GM11168 (cell line): Measurements from ENCODE around the gene DOCK6.

ENCODE experiments used
- in situ Hi-C: fragments of 300-500 bp; cut with MboI; formaldehyde crosslinking; loops from one replicate; pipeline ENCODE4 v1.12.0; 2022; ENCODE audit warnings: low sequenced_read_pairs; ENCODE audit not compliant: unreplicated experiment

DOCK6 gene

DNA sequence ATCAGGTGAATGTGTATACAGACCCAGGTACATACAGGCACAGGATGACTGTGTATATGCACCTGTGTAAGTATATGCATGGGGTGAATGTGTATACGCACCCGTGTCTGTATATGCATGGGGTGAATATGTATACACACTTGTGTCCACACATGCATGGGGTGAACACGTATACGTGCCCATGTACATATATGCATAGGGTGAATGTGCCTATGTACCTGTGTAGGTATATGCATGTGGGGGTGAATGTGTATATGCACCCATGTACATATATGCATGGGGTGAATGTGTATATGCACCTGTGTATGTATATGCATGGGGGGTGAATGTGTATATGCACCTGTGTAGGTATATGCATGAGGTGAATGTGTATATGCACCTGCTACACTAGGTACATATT, 29.8 kb downstream of the DOCK6 start:
- in situ Hi-C loops: no loop called here

DNA sequence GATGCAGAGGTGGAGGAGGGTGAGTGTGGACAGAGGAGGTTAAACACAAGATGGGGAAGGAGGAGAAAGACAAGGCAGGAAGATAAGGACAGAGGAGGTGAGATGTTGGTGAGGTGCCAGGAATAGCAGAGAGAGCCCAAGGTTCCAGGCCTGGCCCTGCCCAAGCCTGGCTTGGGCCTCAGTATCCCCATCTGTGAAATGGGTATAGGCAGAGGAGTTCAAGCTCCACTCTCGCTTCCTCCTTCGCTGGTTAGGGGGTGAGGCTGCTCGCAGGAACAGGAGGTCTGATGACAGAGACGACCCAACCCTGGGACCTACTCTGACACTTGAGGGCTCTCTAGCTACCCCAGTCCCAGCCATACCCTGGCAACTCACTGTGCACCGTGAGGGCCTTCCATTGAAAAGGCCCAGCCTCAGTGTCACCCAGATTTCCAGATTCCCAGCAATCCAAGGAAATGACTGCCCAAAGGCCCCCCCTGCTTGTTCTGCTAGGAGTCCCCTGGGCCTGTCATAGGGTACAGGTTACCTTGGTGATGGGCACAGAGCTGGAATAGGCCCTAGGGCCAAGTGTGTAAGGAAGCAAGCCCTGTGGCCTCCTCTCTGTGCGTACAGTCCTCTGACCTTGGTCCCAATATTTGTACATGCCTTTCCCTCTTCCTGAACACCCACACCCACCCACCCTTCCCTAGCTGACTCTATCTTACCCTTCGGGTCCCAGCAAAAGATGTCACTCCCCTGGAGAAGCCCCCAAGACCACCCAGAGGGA, 31.5 kb downstream of the DOCK6 start:
- in situ Hi-C loops: no loop called here

DNA sequence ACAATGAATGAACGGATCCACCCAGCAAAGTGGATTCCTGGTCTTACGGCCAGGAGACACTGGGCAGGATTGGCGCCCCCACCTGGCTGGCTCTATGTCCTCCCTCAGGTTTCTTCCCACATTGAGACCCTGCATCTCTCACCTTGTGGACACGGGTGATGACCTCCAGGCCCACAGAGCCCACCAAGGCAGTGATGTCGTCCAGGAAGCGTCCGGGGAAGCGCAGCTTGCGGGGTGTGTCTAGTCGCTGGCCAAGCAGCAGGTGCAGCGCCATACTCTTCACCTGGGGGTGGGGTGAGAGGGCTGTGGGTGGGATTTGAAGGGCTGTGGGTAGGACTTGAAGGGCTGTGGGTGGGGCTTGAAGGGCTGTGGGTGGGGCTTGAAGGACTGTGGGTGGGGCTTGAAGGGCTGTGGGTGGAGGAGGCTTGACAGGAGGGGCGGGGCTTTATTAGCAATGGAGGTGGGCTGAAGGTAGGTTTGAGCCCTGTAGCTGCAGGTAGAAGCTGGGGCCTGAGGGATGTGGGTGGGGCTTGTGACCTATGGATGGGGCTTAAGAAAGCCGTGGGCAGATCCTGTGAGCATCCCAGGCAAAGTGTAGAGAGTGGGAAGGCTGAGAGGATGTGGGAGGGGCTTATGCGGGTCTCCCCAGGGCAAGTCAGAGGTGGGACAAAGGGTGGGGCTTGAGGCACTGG, 35.0 kb downstream of the DOCK6 start:
- in situ Hi-C loops: no loop called here

DNA sequence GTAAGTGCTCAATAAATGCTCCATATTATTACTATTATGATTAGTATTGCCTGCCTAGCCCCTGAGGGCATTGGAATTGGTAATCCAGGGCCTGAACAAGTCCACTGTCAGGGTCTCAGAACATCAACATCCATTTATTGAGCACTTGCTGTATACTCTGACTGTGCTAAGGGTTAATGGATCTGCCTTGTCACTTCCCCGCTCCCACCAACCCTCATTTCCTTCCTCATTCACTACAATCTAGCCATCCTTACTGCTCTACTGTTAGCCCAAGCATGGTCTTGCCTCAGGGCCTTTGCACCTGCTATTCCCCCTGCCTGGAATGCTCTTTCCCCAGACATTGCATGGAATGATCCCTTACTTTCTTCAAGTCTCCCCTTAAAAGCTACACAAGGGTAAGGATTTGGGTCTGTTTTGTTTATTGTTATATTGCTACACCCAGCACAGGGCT, 35.6 kb downstream of the DOCK6 start:
- in situ Hi-C loops: no loop called here

- in situ Hi-C loops: no loop called here
These were observed 36.5 kb downstream of the DOCK6 start for GRCh38 chr19:11225815-11226214.

GRCh38 chr19:11225172-11225571, 37.2 kb downstream of the DOCK6 start:
- in situ Hi-C loops: no loop called here

DNA sequence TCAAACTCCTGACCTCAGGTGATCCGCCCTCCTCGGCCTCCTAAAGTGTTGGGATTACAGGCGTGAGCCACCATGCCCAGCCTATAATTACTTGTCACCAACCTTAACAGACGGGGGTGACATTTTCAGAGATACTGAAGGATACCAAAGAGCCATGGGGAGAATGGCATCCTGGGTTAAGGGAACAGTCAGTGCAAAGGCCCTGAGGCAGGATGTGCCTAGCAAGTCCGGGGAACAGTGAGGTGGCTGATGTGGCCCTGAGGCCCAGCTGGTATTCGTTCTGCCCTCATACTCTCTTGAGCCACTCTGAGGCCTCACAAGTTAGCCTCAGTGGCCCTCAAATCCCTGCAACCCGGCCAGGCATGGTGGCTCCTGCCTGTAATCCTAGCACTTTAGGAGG, 37.9 kb downstream of the DOCK6 start:
- in situ Hi-C loops: no loop called here

- in situ Hi-C loops: no loop called here
These were observed 39.1 kb downstream of the DOCK6 start for GRCh38 chr19:11223200-11223599.

DNA sequence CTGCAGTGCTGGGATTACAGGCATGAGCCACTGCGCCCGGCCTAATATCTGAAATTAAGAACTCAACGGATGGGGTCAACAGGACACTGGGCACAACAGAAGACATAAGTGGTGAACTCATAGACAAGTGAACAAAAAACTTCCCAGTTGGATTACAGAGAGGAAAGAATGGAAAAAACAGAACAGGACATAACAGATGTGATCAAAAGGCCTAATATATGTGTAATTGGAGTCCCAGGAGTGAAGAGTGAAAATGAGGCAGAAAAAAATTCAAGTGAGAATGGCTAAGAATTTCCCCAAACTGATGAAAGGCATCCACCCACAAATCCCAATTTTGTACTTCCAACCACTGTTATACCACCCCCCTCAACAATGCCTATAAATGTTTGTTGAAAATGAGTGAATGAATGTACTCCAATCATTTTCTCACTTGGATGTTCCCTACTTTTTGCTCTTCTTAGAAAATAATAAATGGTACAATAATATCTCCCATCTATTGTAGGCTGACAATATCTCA, 41.2 kb downstream of the DOCK6 start:
- in situ Hi-C loops: no loop called here

DNA sequence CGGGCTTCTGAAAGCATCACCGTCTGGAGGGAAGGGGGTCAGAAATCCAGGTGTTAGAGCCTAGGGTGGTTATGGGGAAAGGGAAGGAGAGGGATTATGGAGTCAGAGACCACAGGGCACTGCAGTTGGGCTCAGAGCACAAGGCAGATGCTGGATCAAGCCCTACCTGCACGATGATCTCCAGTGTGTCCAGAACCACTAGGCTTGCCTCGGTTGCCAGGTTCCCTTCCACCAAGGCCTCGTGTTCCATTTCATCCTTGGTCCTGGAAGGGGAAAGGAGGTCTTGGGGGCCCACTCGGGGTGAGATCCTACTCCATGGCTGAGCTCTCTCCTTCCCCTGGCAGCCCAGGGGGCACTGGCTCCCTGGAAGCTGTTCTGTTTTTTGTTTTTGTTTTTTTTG, 47.9 kb downstream of the DOCK6 start:
- in situ Hi-C loops: no loop called here

DNA sequence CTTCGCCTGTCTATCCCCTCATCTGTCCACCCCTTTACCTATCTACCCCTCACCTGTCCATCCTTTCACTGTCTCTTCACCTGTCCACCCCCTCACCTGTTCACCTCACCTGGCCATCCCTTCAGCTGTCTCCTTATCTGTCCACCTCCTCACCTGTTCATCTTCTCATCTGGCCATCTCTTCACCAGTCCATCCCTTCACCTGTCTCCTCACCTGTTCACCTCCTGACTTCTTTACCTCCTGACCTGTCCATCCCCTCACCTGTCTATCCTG, 51.7 kb downstream of the DOCK6 start:
- in situ Hi-C loops: no loop called here

DNA sequence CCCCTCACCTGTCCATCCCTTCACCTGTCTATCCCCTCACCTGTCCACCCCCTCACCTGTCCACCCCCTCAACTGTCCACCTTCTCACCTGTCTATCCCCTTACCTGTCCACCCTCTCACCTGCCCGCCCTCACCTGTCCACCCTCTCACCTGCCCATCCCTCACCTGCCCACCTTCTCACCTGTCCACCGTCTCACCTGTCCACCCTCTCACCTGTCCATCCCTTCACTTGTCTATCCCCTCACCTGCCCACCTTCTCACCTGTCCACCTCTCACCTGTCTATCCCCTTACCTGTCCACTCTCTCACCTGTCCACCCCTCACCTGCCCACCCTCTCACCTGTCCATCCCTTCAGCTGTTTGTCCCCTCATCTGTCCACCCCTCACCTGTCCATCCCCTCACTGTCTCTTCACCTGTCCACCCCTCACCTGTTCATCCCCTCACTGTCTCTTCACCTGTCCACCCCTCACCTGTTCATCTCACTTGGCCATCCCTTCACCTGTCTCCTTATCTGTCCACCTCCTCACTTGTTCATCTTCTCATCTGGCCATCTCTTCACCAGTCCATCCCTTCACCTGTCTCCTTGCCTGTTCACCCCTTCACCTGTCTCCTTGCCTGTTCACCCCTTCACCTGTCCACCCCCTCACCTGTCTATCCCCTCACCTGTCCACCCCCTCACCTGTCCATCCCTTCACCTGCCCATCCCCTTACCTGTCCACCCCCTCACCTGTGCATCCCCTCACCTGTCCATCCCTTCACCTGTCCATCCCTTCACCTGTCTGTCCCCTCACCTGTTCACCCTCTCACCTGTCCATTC, 52.3 kb downstream of the DOCK6 start:
- in situ Hi-C loops: loop anchor here (5.0 kb wide), 1 partner anchor 168 kb away; no protein-coding TSS in a partner anchor

DNA sequence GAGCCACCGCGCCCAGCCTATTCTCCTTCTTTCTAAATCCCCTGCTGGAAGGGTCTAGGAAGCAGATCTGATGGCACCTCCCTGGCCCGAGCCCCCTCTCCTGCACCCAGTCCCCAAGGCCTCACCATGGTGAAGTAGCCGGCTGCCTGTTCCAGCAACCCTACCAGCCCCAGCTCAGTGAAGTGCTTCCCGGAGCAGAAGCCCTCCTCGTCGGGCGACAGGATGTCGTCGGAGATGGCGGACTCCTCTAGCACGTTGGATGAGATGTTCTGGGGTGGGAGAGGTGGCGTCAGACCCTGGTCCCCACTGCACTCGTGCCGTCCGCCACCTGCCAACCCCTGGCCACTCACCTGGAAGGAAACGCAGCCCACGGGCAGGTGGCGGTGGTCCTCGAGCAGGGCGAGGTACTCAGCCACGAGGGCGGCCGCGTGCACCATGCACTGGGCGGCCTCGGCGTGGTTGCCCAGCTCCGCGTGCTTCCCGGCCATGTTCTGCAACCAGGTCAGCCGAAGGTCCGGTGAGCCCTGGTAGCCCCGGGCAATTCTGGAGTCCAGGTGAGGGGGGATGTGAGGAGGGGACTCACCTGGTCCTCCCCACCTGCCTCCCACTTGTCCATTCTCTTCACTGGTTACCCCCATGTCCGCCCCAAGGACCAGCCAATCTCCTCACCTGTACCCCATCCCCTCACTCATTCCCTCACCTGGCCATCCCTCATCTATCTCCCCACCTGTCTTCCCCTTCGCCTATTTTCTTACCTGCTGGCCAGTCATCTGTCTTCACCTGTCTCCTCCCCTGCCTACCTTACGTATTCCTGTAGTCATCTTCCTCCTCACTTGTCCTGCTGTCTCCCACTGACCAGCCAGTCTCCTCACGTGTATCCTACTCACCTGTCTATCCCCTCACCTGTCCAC, 53.5 kb downstream of the DOCK6 start:
- in situ Hi-C loops: loop anchor here (5.0 kb wide), 1 partner anchor 167 kb away; no protein-coding TSS in a partner anchor

GRCh38 chr19:11205939-11206570, 56.3 kb downstream of the DOCK6 start:
- in situ Hi-C loops: loop anchor here (5.0 kb wide), 1 partner anchor 164 kb away; no protein-coding TSS in a partner anchor

- in situ Hi-C loops: loop anchor here (5.0 kb wide), 2 partner anchors 58 to 163 kb away; no protein-coding TSS in a partner anchor
These were observed 57.4 kb downstream of the DOCK6 start for GRCh38 chr19:11204943-11205349.

DNA sequence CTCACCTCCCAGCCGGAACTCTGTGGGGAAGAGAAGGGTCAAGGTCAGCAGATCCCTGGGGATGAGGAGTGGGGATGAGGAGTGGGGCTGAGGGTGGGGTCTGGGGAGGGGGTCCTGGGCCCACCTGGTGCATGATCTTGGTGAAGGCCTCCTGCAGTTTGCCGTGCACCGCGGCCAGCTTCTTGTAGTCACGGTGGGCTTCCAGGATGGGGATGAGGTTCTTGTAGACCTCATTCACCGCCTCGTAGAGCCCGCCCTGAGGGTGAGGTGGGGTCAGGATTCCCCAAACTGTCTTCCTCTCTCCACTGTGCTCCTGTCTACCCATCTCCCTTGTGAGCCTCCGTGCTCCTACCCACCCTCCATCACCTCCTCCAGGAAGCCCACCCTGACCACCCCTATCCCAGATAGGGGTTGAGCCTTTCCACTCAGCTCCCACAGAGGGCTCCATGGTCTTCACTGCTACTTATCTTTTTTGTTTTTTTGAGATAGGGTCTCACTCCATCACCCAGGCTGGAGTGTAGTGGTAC, 58.2 kb downstream of the DOCK6 start:
- in situ Hi-C loops: loop anchor here (5.0 kb wide), 1 partner anchor 57 kb away; no protein-coding TSS in a partner anchor

DNA sequence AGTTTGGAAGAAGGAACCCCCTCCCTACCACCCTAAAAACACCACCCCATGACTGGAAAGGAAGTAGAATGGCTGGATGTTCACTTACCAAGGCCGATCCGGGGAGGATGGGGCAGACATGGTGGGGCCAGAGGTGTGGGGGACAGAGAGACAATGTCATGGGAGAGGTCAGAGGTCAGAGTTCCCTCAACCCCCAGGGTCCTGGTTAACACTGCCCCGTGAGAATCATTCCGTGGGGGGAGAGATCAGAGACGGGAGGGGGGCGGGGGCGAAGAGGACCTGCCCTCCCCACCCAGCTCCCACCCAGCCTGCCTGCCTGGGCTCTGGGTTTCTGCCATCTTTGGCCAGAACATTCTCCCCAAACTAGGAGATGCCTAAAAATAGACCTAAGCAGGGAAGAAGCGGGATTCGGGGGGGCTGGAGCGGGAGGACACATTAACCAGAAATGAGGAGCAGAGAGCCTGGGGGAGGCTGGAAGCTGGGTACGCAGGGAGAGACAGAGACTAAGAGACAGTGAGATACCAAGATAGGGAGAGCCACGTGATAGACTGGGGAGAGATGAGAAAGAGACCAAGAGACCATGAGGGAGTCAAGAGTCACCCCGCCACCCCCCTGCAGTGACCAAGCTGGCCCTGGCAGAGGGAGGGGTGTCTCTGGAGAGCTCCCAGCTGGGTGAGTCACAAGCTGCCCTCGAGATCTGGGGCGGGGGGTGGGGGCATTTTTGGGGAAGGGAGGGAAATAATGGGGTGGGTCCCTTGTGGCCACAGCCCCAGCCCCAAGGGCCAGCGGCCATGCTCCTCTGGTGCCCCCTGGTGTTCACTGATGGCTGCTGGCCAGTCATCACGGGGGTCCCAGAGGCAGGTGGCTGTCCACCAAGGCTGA, 58.9 kb downstream of the DOCK6 start:
- in situ Hi-C loops: loop anchor here (5.0 kb wide), 1 partner anchor 56 kb away; no protein-coding TSS in a partner anchor
